Panc1 (cell line): ENCODE measurements around the gene ZCCHC7. TPM values are rescaled to one million over a fixed set of nuclear protein-coding genes. Genes with fewer than 3 reads are reported as not detected.

Experiments
- ATAC-seq: fragments of 200-7000 bp; cut with Tn5 transposase; 2 replicates; pipeline ENCODE4 v1.9.1; 2020; ENCODE audit warnings: mild to moderate bottlenecking, moderate library complexity
- BruUV-seq: library from RNA; stranded (reverse); fragments of 400-500 nt; replicated peaks from 2 replicates; lab custom pipeline; 2021; lab: Mats Ljungman, UMichigan
- CTCF ChIA-PET: fragments of 300-600 bp; sonication (Branson Sonifier 250); formaldehyde crosslinking; loops from one replicate; lab custom pipeline; 2022; ENCODE audit warnings: antibody characterized with exemption; lab: Charles Lee
- POLR2A ChIA-PET: fragments of 300-600 bp; sonication (Branson Sonifier 250); formaldehyde crosslinking; loops from one replicate; lab custom pipeline; 2022; ENCODE audit warnings: antibody characterized with exemption; lab: Charles Lee
- DNase-seq: peaks from one replicate; pipeline ENCODE4 v3.0.0-alpha.2; 2010; ENCODE audit warnings: low read depth, low spot score
- H3K27ac ChIP-seq: 2 replicates; pipeline ENCODE4 v1.5.1; 2011; ENCODE audit warnings: mild to moderate bottlenecking, low read length, inconsistent platforms
- H3K27me3 ChIP-seq: fragments of 200-500 bp; sonication (Bioruptor generic); 2 replicates; pipeline ENCODE4 v1.6.0; 2014; ENCODE audit warnings: low read length, inconsistent platforms; ENCODE audit not compliant: control insufficient read depth, insufficient read depth
- H3K36me3 ChIP-seq: fragments of 200-500 bp; sonication (Bioruptor generic); 2 replicates; pipeline ENCODE4 v1.5.1; 2014; ENCODE audit warnings: inconsistent platforms, mild to moderate bottlenecking, low read length, moderate library complexity; ENCODE audit not compliant: control insufficient read depth, insufficient read depth
- H3K4me1 ChIP-seq: 2 replicates; pipeline ENCODE4 v1.5.1; 2011; ENCODE audit warnings: inconsistent platforms, mild to moderate bottlenecking, low read length, moderate library complexity; ENCODE audit not compliant: control insufficient read depth, insufficient read depth
- H3K4me3 ChIP-seq, 2 experiments: 2 replicates each; pipeline ENCODE4 v1.5.1; 2011 to 2012; ENCODE audit warnings: low read depth in 2 of 2, low read length in 2 of 2, mild to moderate bottlenecking in 2 of 2, inconsistent platforms in 1 of 2, moderate library complexity in 1 of 2
- H3K9me3 ChIP-seq: fragments of 200-500 bp; sonication (Bioruptor generic); 2 replicates; pipeline ENCODE4 v1.5.1; 2014; ENCODE audit warnings: low read depth, mild to moderate bottlenecking, inconsistent platforms, low read length, moderate library complexity; ENCODE audit not compliant: control insufficient read depth, insufficient read depth
- POLR2AphosphoS5 ChIP-seq: IDR thresholded peaks from 2 replicates; pipeline ENCODE4 v1.6.1; 2012; ENCODE audit warnings: mild to moderate bottlenecking, low read depth, low read length, moderate library complexity
- REST ChIP-seq, 2 experiments: IDR thresholded peaks; 2 replicates each; pipeline ENCODE4 v1.6.1; 2011 to 2012; ENCODE audit warnings: low read depth in 2 of 2, control low read depth in 1 of 2, low read length in 1 of 2, mild to moderate bottlenecking in 1 of 2, moderate library complexity in 1 of 2; ENCODE audit not compliant: insufficient read depth in 1 of 2
- SIN3A ChIP-seq: IDR thresholded peaks from 2 replicates; pipeline ENCODE4 v1.6.1; 2012; ENCODE audit warnings: low read depth, mild to moderate bottlenecking, low read length, moderate library complexity, borderline replicate concordance; ENCODE audit not compliant: insufficient read depth
- TCF7L2 ChIP-seq: IDR thresholded peaks from 2 replicates; pipeline ENCODE4 v1.6.1; 2011; ENCODE audit warnings: mild to moderate bottlenecking, low read depth, low read length, inconsistent platforms
- in situ Hi-C: cut with HindIII; loops from 2 replicates; pipeline ENCODE4 v1.10.0; 2016; ENCODE audit warnings: low sequenced_read_pairs, low pct_unique_long_range_greater_than_20kb
- intact Hi-C: fragments of 100-400 bp; cut with micrococcal nuclease; formaldehyde crosslinking; loops from one replicate; pipeline ENCODE4 v1.10.0; 2022; ENCODE audit not compliant: unreplicated experiment
- total RNA-seq: library from RNA; stranded (reverse); gene quantifications from one replicate; pipeline ENCODE4 v1.2.1, GENCODE V29; 2021; ENCODE audit not compliant: unreplicated experiment
- TF ChIP-seq, protein P1 (sequence below): fragments of 450-650 bp; IDR thresholded peaks from 2 replicates; pipeline ENCODE4 v1.5.1; 2017; ENCODE audit warnings: mild to moderate bottlenecking

ZCCHC7 gene
- total RNA-seq, 1 experiment from 2014 or later = 43.7 TPM

- BruUV-seq = no TSS peak
- 0 out of 2 replicates have a peak, but pooled peaks cover 4% of the 10 kb centered on the region for H3K4me1 ChIP-seq
Observed at GRCh38 chr9:37406603-37407401, 286.4 kb downstream of the ZCCHC7 start.

GRCh38 chr9:37407468-37407867, 287.1 kb downstream of the ZCCHC7 start:
- DNase-seq (no peak), ATAC-seq (no peak)
- POLR2A ChIA-PET = no interaction called here
- BruUV-seq = no TSS peak
- TF ChIP-seq TCF7L2 = no peak
- TF ChIP-seq POLR2AphosphoS5 = no peak
- TF ChIP-seq, protein P1, sequence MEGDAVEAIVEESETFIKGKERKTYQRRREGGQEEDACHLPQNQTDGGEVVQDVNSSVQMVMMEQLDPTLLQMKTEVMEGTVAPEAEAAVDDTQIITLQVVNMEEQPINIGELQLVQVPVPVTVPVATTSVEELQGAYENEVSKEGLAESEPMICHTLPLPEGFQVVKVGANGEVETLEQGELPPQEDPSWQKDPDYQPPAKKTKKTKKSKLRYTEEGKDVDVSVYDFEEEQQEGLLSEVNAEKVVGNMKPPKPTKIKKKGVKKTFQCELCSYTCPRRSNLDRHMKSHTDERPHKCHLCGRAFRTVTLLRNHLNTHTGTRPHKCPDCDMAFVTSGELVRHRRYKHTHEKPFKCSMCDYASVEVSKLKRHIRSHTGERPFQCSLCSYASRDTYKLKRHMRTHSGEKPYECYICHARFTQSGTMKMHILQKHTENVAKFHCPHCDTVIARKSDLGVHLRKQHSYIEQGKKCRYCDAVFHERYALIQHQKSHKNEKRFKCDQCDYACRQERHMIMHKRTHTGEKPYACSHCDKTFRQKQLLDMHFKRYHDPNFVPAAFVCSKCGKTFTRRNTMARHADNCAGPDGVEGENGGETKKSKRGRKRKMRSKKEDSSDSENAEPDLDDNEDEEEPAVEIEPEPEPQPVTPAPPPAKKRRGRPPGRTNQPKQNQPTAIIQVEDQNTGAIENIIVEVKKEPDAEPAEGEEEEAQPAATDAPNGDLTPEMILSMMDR = no peak
- TF ChIP-seq SIN3A = no peak
- no peak for TF ChIP-seq REST (IDR thresholded peaks at IDR 0.05; ENCODE audit: insufficient read depth in 1 of 2, low read depth in 2 of 2, low read length in 1 of 2)
- no peaks in the 10 kb centered on the region; the same call in 1 of the 2 replicates for H3K27me3 ChIP-seq
- no peaks in the 10 kb centered on the region for H3K36me3 ChIP-seq
- H3K27ac ChIP-seq = no peak overlapping the region
- in situ Hi-C loops = no loop called here
- peaks cover 9% of the 10 kb centered on the region for H3K4me1 ChIP-seq
- H3K9me3 ChIP-seq = no peaks in the 10 kb centered on the region
- intact Hi-C loops = no loop called here
- no peak overlapping the region for H3K4me3 ChIP-seq
- CTCF ChIA-PET = interaction anchor here (0.6 to 1.3 kb wide), 2 partner anchors 8 to 380 kb away, joined by 3 to 6 read pairs; no protein-coding TSS in a partner anchor

More at GRCh38 chr9:37406603-37407401, 286.4 kb downstream of the ZCCHC7 start:
- in situ Hi-C loops (no loop called here), intact Hi-C loops (no loop called here)
- H3K9me3 ChIP-seq = no peaks in the 10 kb centered on the region
- no peak overlapping the region for H3K27ac ChIP-seq
- no peaks in the 10 kb centered on the region for H3K36me3 ChIP-seq
- no peak overlapping the region for H3K4me3 ChIP-seq
- ATAC-seq (no peak), DNase-seq (no peak)
- no peak for TF ChIP-seq TCF7L2
- POLR2A ChIA-PET = no interaction called here
- CTCF ChIA-PET = interaction anchor here (0.6 to 1.3 kb wide), 2 partner anchors 8 to 379 kb away, joined by 3 to 6 read pairs; no protein-coding TSS in a partner anchor
- no peaks in the 10 kb centered on the region; the same call in 1 of the 2 replicates for H3K27me3 ChIP-seq

Other genes with a start within 250 kb of the ZCCHC7 start
- 0.39 TPM for gene PAX5, start 86.3 kb upstream of the ZCCHC7 start, total RNA-seq